H1 (cell line): ENCODE results near the gene LIG4. TPM values are rescaled to one million over a fixed set of nuclear protein-coding genes. Genes with fewer than 3 reads are reported as not detected.

Source experiments
- EP300 ChIP-seq, 2 experiments: IDR thresholded peaks; 1 replicate in 1 of 2; 2 replicates in 1 of 2; pipeline ENCODE4 v1.6.1; 2011 to 2012; ENCODE audit warnings: low read depth in 2 of 2, low read length in 2 of 2, mild to moderate bottlenecking in 2 of 2, borderline replicate concordance in 1 of 2, inconsistent platforms in 1 of 2, moderate library complexity in 1 of 2
- NANOG ChIP-seq: IDR thresholded peaks from 2 replicates; pipeline ENCODE4 v1.6.1; 2011; ENCODE audit warnings: low read length, low read depth, mild to moderate bottlenecking, inconsistent platforms; ENCODE audit not compliant: insufficient read depth, poor library complexity, severe bottlenecking
- polyA plus RNA-seq, 7 experiments: library from polyadenylated mRNA; depleted of rRNA in 3 of 7; stranded (reverse) in 5 of 7; unstranded in 2 of 7; fragments of >200 nt in 5 of 7; fragments of 200-250 nt in 2 of 7; gene quantifications; 1 replicate in 5 of 7; 2 replicates in 1 of 7; 4 replicates in 1 of 7; pipeline versions ENCODE4 v1.2.1 to v1.2.3, GENCODE V29; 2011 to 2013; ENCODE audit warnings: missing spikeins in 2 of 7, mixed read lengths in 2 of 7
- total RNA-seq: library from RNA; stranded (reverse); fragmentation: NEBNext Ultra II Directional; extraction: Animal tissue kit (Norgen Biotek cat#: 25700); gene quantifications from 2 replicates; pipeline ENCODE4 v1.2.1, GENCODE V29; 2021

Gene LIG4
- total and polyA plus RNA-seq, 2 of the 8 experiments (the other 6 are each of a cell fraction or from before 2014, with no cell fraction given), result 1.1 to 4.5 TPM

DNA sequence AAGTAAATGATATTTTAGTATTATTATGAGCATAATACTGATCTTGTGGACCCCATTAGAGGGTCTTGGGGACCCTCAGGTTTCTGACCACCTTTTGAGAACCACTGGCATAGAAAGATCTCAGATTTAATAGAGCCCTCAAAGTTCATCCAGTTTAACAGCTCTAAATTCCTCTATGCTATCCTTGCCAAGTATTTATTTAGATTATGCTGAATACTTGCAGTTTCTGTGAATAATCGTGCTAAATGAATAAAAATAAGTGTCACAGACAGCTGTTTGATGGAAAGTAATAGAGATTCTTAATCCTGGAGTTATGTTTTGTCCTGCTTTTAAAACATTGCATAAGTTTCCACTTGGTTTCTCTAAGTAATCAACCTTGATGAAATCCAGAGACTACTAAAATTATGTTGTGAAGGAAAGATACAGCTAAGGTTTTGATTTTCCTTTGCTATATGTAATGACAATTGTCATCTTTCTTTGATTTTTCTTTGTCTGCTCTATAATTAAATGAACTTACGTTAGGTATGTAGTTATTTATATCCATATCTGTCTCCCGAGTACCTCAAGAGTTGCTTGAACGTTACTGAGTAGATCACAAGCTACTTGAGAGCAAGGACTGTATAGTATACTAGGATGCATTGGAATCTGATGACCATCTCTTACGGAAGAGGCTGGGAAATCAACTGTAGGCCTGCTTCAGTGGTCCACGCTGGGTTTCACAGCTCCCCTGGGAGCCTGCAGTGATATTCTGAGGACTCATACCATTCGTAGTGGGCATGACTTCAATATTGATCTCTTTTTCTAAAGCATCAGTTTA, 8.6 kb upstream of the LIG4 start (continued):
- TF ChIP-seq NANOG (no peak), EP300 (IDR thresholded peaks at IDR 0.05; ENCODE audit: borderline replicate concordance in 1 of 2, low read depth in 2 of 2, low read length in 2 of 2) (no peak)
